OCI-LY1 (cell line): ENCODE results near the gene PTPN18.
A peak's percentile ranks its signal among the peaks of the same experiment; 100 is the strongest.

Experiments
- H2AFZ ChIP-seq: fragments of 200-600 bp; sonication (generic), shearing (Covaris generic); 2 replicates; pipeline ENCODE4 v1.6.0; 2014; ENCODE audit warnings: antibody characterized with exemption, mild to moderate bottlenecking, low read length
- H3F3A ChIP-seq: fragments of 200-600 bp; sonication (generic), shearing (Covaris generic); 2 replicates; pipeline ENCODE4 v1.6.0; 2014; ENCODE audit warnings: mild to moderate bottlenecking, antibody characterized with exemption, low read length, moderate library complexity; ENCODE audit not compliant: insufficient read depth
- H3K27ac ChIP-seq: fragments of 200-600 bp; sonication (generic); 2 replicates; pipeline ENCODE4 v1.5.1; 2014; ENCODE audit warnings: low read length, mixed run types, mild to moderate bottlenecking, low read depth; ENCODE audit not compliant: poor library complexity, severe bottlenecking
- H3K27me3 ChIP-seq: fragments of 200-600 bp; sonication (generic); 2 replicates; pipeline ENCODE4 v1.6.0; 2014; ENCODE audit warnings: antibody characterized with exemption, mild to moderate bottlenecking, low read length, moderate library complexity; ENCODE audit not compliant: insufficient read depth
- H3K36me3 ChIP-seq: fragments of 200-600 bp; sonication (generic); 2 replicates; pipeline ENCODE4 v1.6.1; 2014; ENCODE audit warnings: mild to moderate bottlenecking, antibody characterized with exemption, low read length, moderate library complexity, mixed read lengths; ENCODE audit not compliant: insufficient read depth
- H3K4me1 ChIP-seq: fragments of 200-600 bp; sonication (generic); 2 replicates; pipeline ENCODE4 v1.5.1; 2014; ENCODE audit warnings: mild to moderate bottlenecking, low read length, moderate library complexity; ENCODE audit not compliant: insufficient read depth, severe bottlenecking
- H3K4me2 ChIP-seq: fragments of 200-600 bp; sonication (generic), shearing (Covaris generic); 2 replicates; pipeline ENCODE4 v1.6.1; 2014; ENCODE audit warnings: low read length
- H3K4me3 ChIP-seq: fragments of 200-600 bp; sonication (generic); 2 replicates; pipeline ENCODE4 v1.5.1; 2014; ENCODE audit warnings: low read length, low read depth, mild to moderate bottlenecking, mixed read lengths; ENCODE audit not compliant: poor library complexity, severe bottlenecking
- H3K79me2 ChIP-seq: fragments of 200-600 bp; shearing (Covaris generic); 2 replicates; pipeline ENCODE4 v1.6.1; 2016; ENCODE audit warnings: mixed run types, low read length, mixed read lengths; ENCODE audit not compliant: insufficient read depth
- H3K9ac ChIP-seq: fragments of 200-600 bp; sonication (generic), shearing (Covaris generic); 2 replicates; pipeline ENCODE4 v1.6.1; 2014; ENCODE audit warnings: mild to moderate bottlenecking, low read length, mixed read lengths
- H3K9me2 ChIP-seq: fragments of 200-600 bp; sonication (generic), shearing (Covaris generic); 2 replicates; pipeline ENCODE4 v1.6.1; 2014; ENCODE audit warnings: low read depth, mild to moderate bottlenecking, low read length, mixed read lengths
- H3K9me3 ChIP-seq: fragments of 200-600 bp; shearing (Covaris generic); 2 replicates; pipeline ENCODE4 v1.6.1; 2014; ENCODE audit warnings: low read length, mixed read lengths
- H4K20me1 ChIP-seq: fragments of 200-600 bp; sonication (generic), shearing (Covaris generic); 2 replicates; pipeline ENCODE4 v1.6.0; 2016; ENCODE audit warnings: mild to moderate bottlenecking, low read length; ENCODE audit not compliant: insufficient read depth
- CTCF ChIP-seq: fragments of 200-600 bp; sonication (generic), shearing (Covaris generic); IDR thresholded peaks from 2 replicates; pipeline ENCODE4 v1.5.1; 2017; ENCODE audit warnings: mild to moderate bottlenecking, antibody characterized with exemption, low read length, moderate library complexity, mixed read lengths
- EZH2 ChIP-seq: fragments of 200-600 bp; sonication (generic), shearing (Covaris generic); IDR thresholded peaks from 2 replicates; pipeline ENCODE4 v1.8.0; 2017; ENCODE audit warnings: borderline replicate concordance, mixed run types, mild to moderate bottlenecking, antibody characterized with exemption, low read length, moderate library complexity, mixed read lengths

The PTPN18 gene

DNA sequence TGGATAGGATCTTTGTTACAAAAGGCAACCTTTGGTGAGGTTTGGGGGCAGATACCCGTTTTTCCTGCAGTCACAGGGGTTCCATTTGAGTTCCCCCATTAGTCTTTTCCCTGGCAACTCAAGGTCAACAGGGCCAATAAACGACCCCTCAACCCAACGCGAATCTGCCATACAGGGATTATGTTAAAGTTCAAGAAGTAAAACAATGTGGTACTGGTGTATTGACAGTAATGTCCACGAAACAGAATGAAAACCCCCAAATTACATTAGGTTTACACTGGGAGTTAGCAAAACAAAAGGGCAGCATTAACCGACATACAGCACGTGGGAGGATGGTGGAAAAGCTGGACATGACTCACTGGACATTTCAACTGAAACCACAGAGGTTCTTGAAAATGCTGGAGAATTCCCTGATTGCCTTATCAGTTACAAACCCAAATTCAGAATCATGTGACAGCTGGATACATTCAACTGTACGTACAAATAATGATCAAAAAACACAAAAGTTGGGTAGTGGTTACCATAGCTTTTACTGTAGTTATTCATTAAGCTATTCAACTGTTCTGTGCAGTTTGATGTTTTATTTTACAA lies 18.0 kb upstream of the PTPN18 start:
- no peaks in the 10 kb centered on the region for H4K20me1 ChIP-seq
- H3K9me2 ChIP-seq, result no peaks in the 10 kb centered on the region
- H3K79me2 ChIP-seq, result no peaks in the 10 kb centered on the region; the same call in 1 of the 2 replicates
- H2AFZ ChIP-seq, result no peak overlapping the region
- peaks cover 33% of the 10 kb centered on the region for H3K36me3 ChIP-seq
- peak overlapping the region; percentile 40 for H3K27ac ChIP-seq
- no peaks in the 10 kb centered on the region; the same call in 1 of the 2 replicates for H3F3A ChIP-seq
- H3K4me1 ChIP-seq, result peaks cover 46% of the 10 kb centered on the region
- H3K4me2 ChIP-seq, result peak overlapping the region; percentile 44; the same call in 1 of the 2 replicates
- no peak overlapping the region for H3K4me3 ChIP-seq
- 0 out of 2 replicates have a peak, but pooled peaks cover 4% of the 10 kb centered on the region for H3K9me3 ChIP-seq
- H3K9ac ChIP-seq, result peak overlapping the region; percentile 2; the same call in 1 of the 2 replicates
- TF ChIP-seq EZH2 (no peak), CTCF (no peak)
- H3K27me3 ChIP-seq, result no peaks in the 10 kb centered on the region

GRCh38 chr2:130338793-130339345 lies 17.0 kb upstream of the PTPN18 start:
- TF ChIP-seq EZH2 (no peak), CTCF (no peak)
- Histone ChIP-seq H3F3A (no peaks in the 10 kb centered on the region; the same call in 1 of the 2 replicates), H3K4me2 (no peak overlapping the region), H3K9me3 (0 out of 2 replicates have a peak, but pooled peaks cover 4% of the 10 kb centered on the region), H3K27ac (peak overlapping the region; percentile 24), H3K4me1 (peaks cover 42% of the 10 kb centered on the region), H3K9ac (no peak overlapping the region), H3K27me3 (no peaks in the 10 kb centered on the region), H3K9me2 (no peaks in the 10 kb centered on the region), H3K79me2 (peaks cover 10% of the 10 kb centered on the region), H3K4me3 (no peak overlapping the region), H4K20me1 (no peaks in the 10 kb centered on the region), H2AFZ (no peak overlapping the region), H3K36me3 (peaks cover 43% of the 10 kb centered on the region)

DNA sequence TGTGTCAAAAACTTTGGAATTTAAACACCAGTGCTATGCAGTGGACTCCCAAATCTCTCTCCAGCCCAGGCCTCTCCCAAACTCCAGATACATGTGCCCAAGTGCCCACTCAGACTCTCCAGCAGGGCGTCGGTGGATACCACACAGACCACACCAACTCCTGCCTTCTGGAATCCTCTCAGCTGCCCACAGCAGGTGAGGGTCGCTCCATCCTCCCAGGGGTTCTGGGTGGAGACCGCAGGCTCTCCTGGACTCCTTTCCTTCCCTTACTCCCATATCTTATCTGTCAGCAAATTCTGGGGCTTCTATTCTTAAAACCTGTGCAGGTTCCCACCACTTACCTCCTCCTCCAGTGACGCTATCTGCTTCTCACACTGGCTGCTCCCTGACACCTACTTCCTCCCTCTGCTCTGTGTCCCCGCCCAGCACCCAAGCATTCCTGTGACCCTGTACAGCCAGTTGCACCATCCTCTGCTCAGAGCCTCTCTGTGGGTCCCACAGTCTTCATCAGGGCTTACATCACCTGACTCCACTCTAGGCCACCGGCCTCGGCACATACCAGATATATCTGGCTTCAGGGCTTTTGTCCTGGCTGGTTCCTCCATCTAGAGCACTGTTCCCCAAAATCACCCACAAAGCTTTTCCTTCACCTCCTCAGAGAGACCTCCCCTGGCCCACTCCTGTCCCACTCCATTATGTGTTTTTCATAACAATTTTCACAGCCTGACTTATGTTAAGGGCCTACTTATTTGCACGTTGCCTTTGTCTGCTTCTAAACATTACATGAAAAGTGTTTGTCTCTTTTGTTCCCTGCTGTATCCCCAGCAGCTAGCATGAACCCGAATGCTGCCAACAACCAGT lies 15.7 kb upstream of the PTPN18 start:
- Histone ChIP-seq H3K79me2 (peaks cover 18% of the 10 kb centered on the region), H3K4me1 (peaks cover 52% of the 10 kb centered on the region), H3K9me3 (0 out of 2 replicates have a peak, but pooled peaks cover 4% of the 10 kb centered on the region), H3F3A (no peaks in the 10 kb centered on the region; the same call in 1 of the 2 replicates), H3K9me2 (no peaks in the 10 kb centered on the region), H2AFZ (no peak overlapping the region), H3K36me3 (peaks cover 55% of the 10 kb centered on the region), H4K20me1 (no peaks in the 10 kb centered on the region), H3K27me3 (no peaks in the 10 kb centered on the region), H3K27ac (peak overlapping the region; percentile 99), H3K4me2 (peak overlapping the region; percentile 63), H3K4me3 (peak overlapping the region; percentile 91), H3K9ac (peak overlapping the region; percentile 61; the same call in 1 of the 2 replicates)
- TF ChIP-seq EZH2, result no peak
- TF ChIP-seq CTCF, result no peak
